CD4-positive, CD25-positive, alpha-beta regulatory T cell (primary cell): ENCODE results near the gene CLEC2B. TPM values are rescaled to one million over a fixed set of nuclear protein-coding genes. Genes with fewer than 3 reads are reported as not detected.

ENCODE experiments used
- ATAC-seq, 2 donors: fragments of 150-1000 bp; cut with Tn5 transposase; one replicate each; pipeline ENCODE4 v1.10.0; 2021; ENCODE audit warnings: low read depth in 2 of 2, moderate number of reproducible peaks in 2 of 2, moderate library complexity in 1 of 2
- DNase-seq, 3 donors: peaks; one replicate each; pipeline versions ENCODE4 v3.0.0 to v3.0.0-alpha.2; 2012 to 2022; ENCODE audit warnings: mixed read lengths in 1 of 3
- H3K27ac ChIP-seq: one replicate; pipeline ENCODE4 v1.7.0; 2013; ENCODE audit warnings: mild to moderate bottlenecking, low read length; ENCODE audit not compliant: insufficient read depth, poor library complexity, severe bottlenecking
- H3K27me3 ChIP-seq: one replicate; pipeline ENCODE4 v1.7.0; 2013; ENCODE audit warnings: low read length; ENCODE audit not compliant: control insufficient read depth, insufficient read depth
- H3K36me3 ChIP-seq: one replicate; pipeline ENCODE4 v1.7.0; 2013; ENCODE audit warnings: mild to moderate bottlenecking, low read length, moderate library complexity; ENCODE audit not compliant: control insufficient read depth, insufficient read depth
- H3K4me1 ChIP-seq: 2 replicates; pipeline ENCODE4 v1.7.0; 2013; ENCODE audit warnings: mild to moderate bottlenecking, low read length; ENCODE audit not compliant: insufficient read depth, control insufficient read depth, poor library complexity, severe bottlenecking
- H3K4me3 ChIP-seq: one replicate; pipeline ENCODE4 v1.7.0; 2013; ENCODE audit warnings: low read depth, mild to moderate bottlenecking, low read length, moderate library complexity
- H3K9me3 ChIP-seq, 2 experiments: 1 replicate in 1 of 2; 2 replicates in 1 of 2; pipeline ENCODE4 v1.7.0; 2013; ENCODE audit warnings: low read length in 2 of 2, mild to moderate bottlenecking in 1 of 2, moderate library complexity in 1 of 2; ENCODE audit not compliant: control insufficient read depth in 2 of 2
- H3K27ac Mint-ChIP-seq, 3 donors: one replicate each; pipeline ENCODE4 v1.8.0; 2020 to 2022; ENCODE audit warnings: mild to moderate bottlenecking in 3 of 3, mixed read lengths in 3 of 3, moderate library complexity in 2 of 3
- H3K27me3 Mint-ChIP-seq: one replicate; pipeline ENCODE4 v1.8.0; 2022; ENCODE audit warnings: mild to moderate bottlenecking, mixed read lengths
- H3K36me3 Mint-ChIP-seq: one replicate; pipeline ENCODE4 v1.8.0; 2020; ENCODE audit warnings: mixed read lengths
- H3K4me1 Mint-ChIP-seq, 4 donors: one replicate each; pipeline ENCODE4 v1.8.0; 2020 to 2022; ENCODE audit warnings: mixed read lengths in 4 of 4, mild to moderate bottlenecking in 1 of 4
- H3K4me3 Mint-ChIP-seq, 4 donors: one replicate each; pipeline ENCODE4 v1.8.0; 2020 to 2022; ENCODE audit warnings: mild to moderate bottlenecking in 4 of 4, mixed read lengths in 4 of 4, moderate library complexity in 3 of 4
- H3K9me3 Mint-ChIP-seq, 7 donors: one replicate each; pipeline ENCODE4 v1.8.0; 2020 to 2022; ENCODE audit warnings: mixed read lengths in 7 of 7, mild to moderate bottlenecking in 3 of 7, moderate library complexity in 2 of 7
- polyA plus RNA-seq, 4 donors: library from polyadenylated mRNA; unstranded; fragments of 300-500 nt; fragmentation: Illumina TruSeq; gene quantifications; one replicate each; pipeline ENCODE4 v1.2.3, GENCODE V29; 2021
- total RNA-seq: library from RNA; stranded (reverse); gene quantifications from one replicate; pipeline ENCODE4 v1.2.3, GENCODE V29; 2022

CLEC2B gene
- total RNA-seq (90.8 TPM), polyA plus RNA-seq (10 to 100 TPM; 32.8 to 55.3 (median 45.7) TPM)

- H3K27me3 Mint-ChIP-seq = no peaks in the 10 kb centered on the region
- ATAC-seq (peak; percentile 75), DNase-seq (peak in 2 of 3 donors; percentile 72 to 87)
Measured at GRCh38 chr12:9869307-9870161, at the start of gene CLEC2B. Gene CLEC2B (minus strand): TSS chr12:9869354.

DNA sequence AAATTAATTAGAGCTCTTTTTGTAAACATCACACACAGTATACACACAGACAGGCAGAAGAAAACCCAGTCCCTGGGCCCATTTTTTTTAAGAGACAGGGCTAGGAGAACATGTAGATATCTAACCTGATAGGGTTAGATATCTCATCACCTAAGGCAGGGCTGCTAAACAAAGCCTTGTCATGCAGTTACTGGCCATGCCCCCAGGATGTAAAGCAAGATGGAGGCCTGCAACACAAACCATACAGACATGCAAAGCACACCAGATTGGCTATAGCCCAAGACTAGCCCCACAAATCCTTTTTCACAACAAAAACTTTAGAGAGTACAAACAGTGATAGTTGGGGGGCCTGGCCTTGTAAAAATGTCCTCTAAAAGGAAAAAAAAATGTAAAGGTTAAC, 42.6 kb upstream of the CLEC2B start:
- Mint-ChIP-seq H3K9me3 (peaks cover 5 to 32% (median 13%) of the 10 kb centered on the region in 7 donors), H3K27ac (no peak overlapping the region)
- no peak for ATAC-seq

More at GRCh38 chr12:9869307-9870161, at the start of gene CLEC2B:
- Histone ChIP-seq H3K4me3 (peak within 1 kb of the TSS; percentile 98), H3K4me1 (peaks cover 21% of the 10 kb centered on the region), H3K27ac (peak within 1 kb of the TSS; percentile 92), H3K9me3 (no peaks in the 10 kb centered on the region), H3K36me3 (no peaks in the 10 kb centered on the region), H3K27me3 (no peaks in the 10 kb centered on the region)
- Mint-ChIP-seq H3K4me1 (peaks cover 23 to 38% (median 31%) of the 10 kb centered on the region in 4 donors), H3K9me3 (peaks cover 0 to 3% (median 0%) of the 10 kb centered on the region in 7 donors), H3K27ac (peak within 1 kb of the TSS; percentile 95 to 99 (median 99)), H3K4me3 (peak within 1 kb of the TSS; percentile 91 to 96 (median 94)), H3K36me3 (no peaks in the 10 kb centered on the region)

GRCh38 chr12:9910716-9911421, 41.7 kb upstream of the CLEC2B start:
- Mint-ChIP-seq H3K9me3 (peaks cover 5 to 32% (median 13%) of the 10 kb centered on the region in 7 donors), H3K27ac (peak overlapping the region in 1 of 3 donors; percentile 29), H3K27me3 (peaks cover 28% of the 10 kb centered on the region), H3K4me1 (peaks cover 12 to 23% (median 16%) of the 10 kb centered on the region in 4 donors), H3K4me3 (no peak overlapping the region), H3K36me3 (peaks cover 3% of the 10 kb centered on the region)
- Histone ChIP-seq H3K36me3 (no peaks in the 10 kb centered on the region), H3K27ac (no peak overlapping the region), H3K27me3 (peaks cover 3% of the 10 kb centered on the region), H3K4me1 (peaks cover 16% of the 10 kb centered on the region), H3K9me3 (peaks cover 21 to 28% of the 10 kb centered on the region in 2 experiments), H3K4me3 (no peak overlapping the region)
- DNase-seq (no peak), ATAC-seq (no peak)

More for the DNA sequence above, 42.6 kb upstream of the CLEC2B start:
- peaks cover 3% of the 10 kb centered on the region for H3K36me3 Mint-ChIP-seq
- H3K27me3 Mint-ChIP-seq = peaks cover 28% of the 10 kb centered on the region
- Histone ChIP-seq H3K36me3 (no peaks in the 10 kb centered on the region), H3K27ac (no peak overlapping the region), H3K4me3 (no peak overlapping the region), H3K27me3 (peaks cover 3% of the 10 kb centered on the region), H3K9me3 (peaks cover 21 to 28% of the 10 kb centered on the region in 2 experiments), H3K4me1 (peaks cover 8% of the 10 kb centered on the region)
- no peak for DNase-seq
- no peak overlapping the region for H3K4me3 Mint-ChIP-seq
- peaks cover 6 to 15% (median 11%) of the 10 kb centered on the region in 4 donors for H3K4me1 Mint-ChIP-seq

DNA sequence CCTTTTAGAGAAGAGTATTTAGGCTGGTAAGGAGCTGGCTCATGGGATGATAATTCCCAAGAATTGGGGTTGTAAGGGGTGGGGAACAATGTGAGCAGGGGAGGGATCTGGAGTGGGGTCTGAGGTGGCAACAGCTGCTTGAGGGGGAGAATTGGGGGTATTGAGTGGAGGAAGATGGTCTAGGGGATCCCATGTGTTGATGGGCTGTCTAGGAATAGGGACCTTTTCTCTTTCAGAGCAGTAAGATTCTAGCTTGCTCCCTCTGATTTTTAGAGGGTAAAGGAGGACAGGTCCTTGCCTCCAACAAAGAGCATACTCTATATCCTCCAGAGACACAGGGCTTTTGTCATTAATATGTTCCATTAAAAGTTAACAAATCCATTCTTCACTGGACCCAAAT, 40.6 kb upstream of the CLEC2B start:
- H3K27ac Mint-ChIP-seq = no peak overlapping the region

DNA sequence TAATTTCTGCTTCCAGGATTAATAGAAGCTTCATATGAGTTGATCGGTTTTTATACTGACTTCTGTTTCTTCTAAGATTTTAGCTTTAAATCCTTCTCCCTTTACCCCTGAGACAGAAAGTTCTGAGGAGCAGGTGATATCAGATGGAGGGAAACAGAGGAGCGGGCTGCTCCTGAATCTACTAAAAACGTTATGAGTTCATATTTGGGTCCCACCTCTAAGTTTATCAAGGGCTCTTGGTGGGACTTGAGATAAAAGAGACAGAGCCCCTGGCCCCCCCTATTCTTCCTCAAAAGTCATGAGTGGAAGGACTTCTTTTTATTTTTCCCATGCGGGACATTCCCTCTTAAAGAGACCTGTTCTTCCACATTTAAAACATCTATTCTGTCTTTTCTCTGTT, 39.2 kb upstream of the CLEC2B start:
- no peak overlapping the region for H3K27ac Mint-ChIP-seq
- peaks cover 3 to 32% (median 17%) of the 10 kb centered on the region in 7 donors for H3K9me3 Mint-ChIP-seq
- peaks cover 8% of the 10 kb centered on the region for H3K36me3 Mint-ChIP-seq

More for the DNA sequence above, 40.6 kb upstream of the CLEC2B start:
- no peak overlapping the region for H3K27ac ChIP-seq
- Mint-ChIP-seq H3K36me3 (peaks cover 8% of the 10 kb centered on the region), H3K27me3 (peaks cover 20% of the 10 kb centered on the region), H3K4me1 (peaks cover 14 to 23% (median 17%) of the 10 kb centered on the region in 4 donors), H3K4me3 (no peak overlapping the region), H3K9me3 (peaks cover 3 to 32% (median 17%) of the 10 kb centered on the region in 7 donors)
- no peak overlapping the region for H3K4me3 ChIP-seq
- no peak for DNase-seq
- H3K9me3 ChIP-seq = peaks cover 21 to 28% of the 10 kb centered on the region in 2 experiments
- H3K4me1 ChIP-seq = peaks cover 16% of the 10 kb centered on the region
- ATAC-seq = no peak
- peaks cover 3% of the 10 kb centered on the region for H3K27me3 ChIP-seq
- H3K36me3 ChIP-seq = no peaks in the 10 kb centered on the region

DNA sequence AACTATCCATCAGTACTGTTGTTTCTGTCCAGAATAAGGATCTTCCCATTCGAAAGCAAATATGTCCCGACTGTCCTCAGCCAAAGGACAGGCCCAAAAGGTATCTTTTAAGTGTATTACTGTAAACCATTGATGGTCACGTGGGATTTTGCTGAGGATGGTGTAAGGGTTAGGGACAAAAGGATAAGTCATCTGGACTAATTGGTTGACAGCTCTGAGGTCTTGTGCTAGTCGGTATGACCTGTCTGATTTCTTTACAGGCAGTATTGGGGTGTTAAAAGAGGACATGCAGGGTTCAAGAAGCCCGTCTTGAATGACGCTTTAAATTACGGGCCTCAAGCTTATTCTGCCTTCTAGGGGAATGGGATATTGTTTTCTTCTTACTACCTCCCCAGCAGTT, 38.6 kb upstream of the CLEC2B start:
- peaks cover 26 to 33% of the 10 kb centered on the region in 2 experiments for H3K9me3 ChIP-seq
- no peak overlapping the region for H3K4me3 ChIP-seq
- peaks cover 16% of the 10 kb centered on the region for H3K4me1 ChIP-seq
- H3K27ac ChIP-seq = no peak overlapping the region
- Mint-ChIP-seq H3K36me3 (peaks cover 8% of the 10 kb centered on the region), H3K27ac (peak overlapping the region in 1 of 3 donors; percentile 63), H3K27me3 (peaks cover 11% of the 10 kb centered on the region), H3K9me3 (peaks cover 4 to 37% (median 18%) of the 10 kb centered on the region in 7 donors), H3K4me1 (peaks cover 12 to 23% (median 17%) of the 10 kb centered on the region in 4 donors), H3K4me3 (peak overlapping the region in 1 of 4 donors; percentile 38)
- ATAC-seq (no peak), DNase-seq (no peak)
- H3K36me3 ChIP-seq = no peaks in the 10 kb centered on the region
- no peaks in the 10 kb centered on the region for H3K27me3 ChIP-seq

More for the DNA sequence above, 39.2 kb upstream of the CLEC2B start:
- peaks cover 14 to 23% (median 17%) of the 10 kb centered on the region in 4 donors for H3K4me1 Mint-ChIP-seq
- Histone ChIP-seq H3K27me3 (peaks cover 2% of the 10 kb centered on the region), H3K4me3 (no peak overlapping the region), H3K9me3 (peaks cover 21 to 28% of the 10 kb centered on the region in 2 experiments), H3K27ac (no peak overlapping the region), H3K36me3 (no peaks in the 10 kb centered on the region), H3K4me1 (peaks cover 16% of the 10 kb centered on the region)
- ATAC-seq (no peak), DNase-seq (no peak)
- H3K27me3 Mint-ChIP-seq = peaks cover 11% of the 10 kb centered on the region
- H3K4me3 Mint-ChIP-seq = no peak overlapping the region

GRCh38 chr12:9906873-9907272, 37.7 kb upstream of the CLEC2B start:
- H3K27ac ChIP-seq = no peak overlapping the region
- no peaks in the 10 kb centered on the region for H3K36me3 ChIP-seq
- DNase-seq = peak in 2 of 3 donors; percentile 43 to 60
- Mint-ChIP-seq H3K9me3 (peaks cover 5 to 36% (median 16%) of the 10 kb centered on the region in 7 donors), H3K4me1 (peaks cover 9 to 20% (median 17%) of the 10 kb centered on the region in 4 donors), H3K27ac (peak overlapping the region; percentile 0 to 97 (median 66)), H3K27me3 (peaks cover 11% of the 10 kb centered on the region), H3K36me3 (peaks cover 7% of the 10 kb centered on the region), H3K4me3 (peak overlapping the region in 2 of 4 donors; percentile 18 to 42)
- peak; percentile 97 to 98 for ATAC-seq
- H3K4me3 ChIP-seq = peak overlapping the region; percentile 9
- H3K9me3 ChIP-seq = peaks cover 31 to 38% of the 10 kb centered on the region in 2 experiments
- H3K4me1 ChIP-seq = peaks cover 16% of the 10 kb centered on the region
- H3K27me3 ChIP-seq = no peaks in the 10 kb centered on the region
